K562 (cell line): ENCODE results near the gene TMEM86A.

Experiments used
- ARHGAP35 ChIP-seq: fragments of 450-650 bp; IDR thresholded peaks from 2 replicates; pipeline ENCODE4 v1.6.1; 2018; ENCODE audit not compliant: partially characterized antibody
- CEBPB ChIP-seq: fragments of 450-650 bp; IDR thresholded peaks from 2 replicates; pipeline ENCODE4 v1.6.1; 2016; ENCODE audit warnings: missing genetic modification characterization, missing compliant biosample characterization
- EHMT2 ChIP-seq: fragments of 450-650 bp; IDR thresholded peaks from 2 replicates; pipeline ENCODE4 v1.6.1; 2018; ENCODE audit warnings: antibody characterized with exemption
- JUND ChIP-seq, 2 experiments: IDR thresholded peaks; 2 replicates in 1 of 2; 3 replicates in 1 of 2; pipeline ENCODE4 v1.6.1; 2011; ENCODE audit warnings: borderline replicate concordance in 2 of 2, low read depth in 2 of 2, low read length in 2 of 2, improper control_type of control experiment in 1 of 2, missing biosample characterization in 1 of 2, missing genetic modification characterization in 1 of 2, missing genetic modification reagents in 1 of 2
- POLR2A ChIP-seq: fragments of 450-650 bp; conservative IDR thresholded peaks from 2 replicates; pipeline ENCODE4 v1.6.1; 2016
- RFX5 ChIP-seq: IDR thresholded peaks from 2 replicates; pipeline ENCODE4 v1.6.1; 2011; ENCODE audit warnings: low read depth, mild to moderate bottlenecking, improper control_type of control experiment, low read length
- RNF2 ChIP-seq: sonication (generic); IDR thresholded peaks from 2 replicates; pipeline ENCODE4 v1.6.1; 2016

DNA sequence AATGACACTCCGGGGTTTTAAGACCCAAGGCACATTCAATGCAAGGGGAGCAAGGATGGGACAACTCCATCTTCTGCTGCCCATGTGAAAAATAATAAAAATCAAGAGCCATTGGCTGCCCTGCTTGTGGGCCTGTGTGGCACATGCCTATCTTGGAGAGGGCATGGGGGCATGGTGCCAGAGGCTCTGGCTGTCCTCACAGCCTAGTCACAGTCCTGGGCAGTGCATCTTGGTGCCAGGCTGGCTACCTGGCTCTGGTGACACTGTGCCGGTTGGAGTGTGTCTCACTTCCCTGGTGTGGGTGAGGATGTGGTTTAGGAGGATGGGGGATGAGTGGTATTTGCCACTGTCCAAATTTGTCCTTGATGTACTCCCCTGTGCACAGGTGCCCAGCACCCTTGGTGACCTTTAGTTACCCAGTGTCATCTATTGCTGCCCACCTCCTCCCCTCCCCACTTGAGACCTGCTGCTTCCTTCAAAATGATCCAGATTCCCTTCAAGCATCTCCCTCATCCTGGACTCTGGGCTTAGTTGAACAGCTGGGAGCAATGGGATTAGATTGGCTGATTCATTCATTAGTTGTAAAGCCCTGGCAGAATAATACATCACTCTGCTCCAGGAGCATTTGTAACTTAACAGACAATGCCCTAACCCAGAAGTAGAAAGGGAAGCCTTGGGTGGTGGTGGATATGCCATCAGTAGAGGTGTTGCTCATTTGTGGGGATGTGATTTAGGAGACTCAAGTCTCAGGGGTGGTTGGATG is 4.6 kb downstream of the TMEM86A start:
- TF ChIP-seq POLR2A (no peak), RFX5 (no peak), RNF2 (no peak), CEBPB (tag) (no peak), ARHGAP35 (no peak), JUND (IDR thresholded peaks at IDR 0.05; ENCODE audit: borderline replicate concordance, low read depth, low read length) (no peak), JUND (tag; IDR thresholded peaks at IDR 0.05; ENCODE audit: borderline replicate concordance, low read depth, low read length) (no peak), EHMT2 (no peak)
